Upper lobe of left lung (tissue), 6 donors: ENCODE results near the gene SIPA1. TPM values are rescaled to one million over a fixed set of nuclear protein-coding genes. Genes with fewer than 3 reads are reported as not detected.

Experiments used
- ATAC-seq, 2 donors: fragments of 200-7000 bp; cut with Tn5 transposase; one replicate each; pipeline ENCODE4 v1.9.1; 2022; ENCODE audit warnings: mild to moderate bottlenecking in 2 of 2, moderate library complexity in 2 of 2; ENCODE audit not compliant: low FRiP score in 2 of 2
- DNase-seq, 2 donors: peaks; one replicate each; pipeline ENCODE4 v3.0.0-alpha.2; 2019 to 2020
- H3K27ac ChIP-seq, 4 donors: fragments of 200-600 bp; sonication (generic); one replicate each; pipeline ENCODE4 v1.5.1; 2016 to 2019
- H3K27me3 ChIP-seq, 4 donors: fragments of 200-600 bp; sonication (generic); one replicate each; pipeline ENCODE4 v1.5.1; 2017 to 2019
- H3K36me3 ChIP-seq, 4 donors: fragments of 200-600 bp; sonication (generic); one replicate each; pipeline ENCODE4 v1.5.1; 2016 to 2019
- H3K4me1 ChIP-seq, 4 donors: fragments of 200-600 bp; sonication (generic); one replicate each; pipeline ENCODE4 v1.5.1; 2018 to 2019
- H3K4me3 ChIP-seq, 4 donors: fragments of 200-600 bp; sonication (generic); one replicate each; pipeline ENCODE4 v1.5.1; 2017 to 2019; ENCODE audit warnings: mild to moderate bottlenecking in 2 of 4, moderate library complexity in 1 of 4
- H3K9me3 ChIP-seq, 4 donors: fragments of 200-600 bp; sonication (generic); one replicate each; pipeline ENCODE4 v1.5.1; 2018 to 2019
- EP300 ChIP-seq, 4 donors: sonication (generic); formaldehyde crosslinking; IDR thresholded peaks; one replicate each; pipeline ENCODE4 v1.5.1; 2017; ENCODE audit warnings: antibody characterized with exemption in 4 of 4, control low read depth in 2 of 4
- POLR2A ChIP-seq, 4 donors: fragments of 450-650 bp; IDR thresholded peaks; one replicate each; pipeline ENCODE4 v1.5.1; 2016 to 2017; ENCODE audit warnings: antibody characterized with exemption in 4 of 4, mild to moderate bottlenecking in 2 of 4
- POLR2AphosphoS5 ChIP-seq, 2 donors: sonication (generic); formaldehyde crosslinking; IDR thresholded peaks; one replicate each; pipeline ENCODE4 v1.5.1; 2017; ENCODE audit warnings: antibody characterized with exemption in 2 of 2
- WGBS, 2 donors: methylation state at CpG; one replicate each; pipeline ENCODE4 v1.1.5; 2017 to 2018; 5-methylcytosine and 5-hydroxymethylcytosine counted together
- total RNA-seq, 6 donors: library from RNA; depleted of rRNA in 4 of 6; stranded (reverse); fragments of >200 nt in 4 of 6; gene quantifications; one replicate each; pipeline versions ENCODE4 v1.1.0 to v1.2.1, GENCODE V29; 2016 to 2021
- TF ChIP-seq, protein P1 (sequence below), 6 experiments: fragments of 450-650 bp in 4 of 6; fragments of 200-600 bp in 2 of 6; sonication (generic) in 2 of 6; IDR thresholded peaks; one replicate each; pipeline ENCODE4 v1.5.1; 2016 to 2019; ENCODE audit warnings: antibody characterized with exemption in 6 of 6
- donor health status: DM: no; HTN: no; CAD: no; lungs with moderate emphysema.
- donor health status: DM: no; HTN: yes; CAD: no; lungs with severe emphysema.

The SIPA1 gene
- total RNA-seq, 6 donors from 2014 or later = 42.7 to 137 (median 74.9) TPM

DNA sequence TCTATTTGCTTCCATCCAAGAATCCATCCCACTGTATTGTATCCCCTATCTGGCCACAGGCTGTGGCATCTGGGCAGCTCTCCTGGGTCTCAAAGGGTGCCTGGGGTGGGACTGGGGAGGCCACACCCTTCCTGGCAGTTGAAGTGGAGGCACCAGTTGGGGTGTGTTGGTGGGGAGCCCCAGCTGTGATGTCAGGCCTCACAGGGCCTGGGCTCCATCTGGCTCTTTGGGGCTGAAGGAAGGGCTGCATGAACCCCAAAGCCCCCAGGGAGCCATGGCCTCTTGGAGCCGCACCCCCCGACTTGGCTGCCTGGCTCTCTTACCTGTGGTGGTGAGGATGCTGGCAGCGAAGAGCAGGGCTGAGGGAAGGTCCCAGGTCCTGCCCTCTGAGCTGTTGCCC is 42.8 kb upstream of the SIPA1 start:
- H3K4me1 ChIP-seq = peaks cover 10 to 39% (median 19%) of the 10 kb centered on the region in 4 donors
- peaks cover 9 to 65% (median 46%) of the 10 kb centered on the region in 4 donors for H3K36me3 ChIP-seq
- peak overlapping the region in 2 of 4 donors; percentile 1 to 38 for H3K27ac ChIP-seq
- H3K27me3 ChIP-seq = no peaks in the 10 kb centered on the region
- 94% methylated on average over 3 of the region's 3 CpGs; no CpG with 5 or more reads in 1 of the 2 donors for WGBS, 2 donors
- TF ChIP-seq EP300 (IDR thresholded peaks at IDR 0.05) (no peak), POLR2AphosphoS5 (IDR thresholded peaks at IDR 0.05) (no peak), POLR2A (IDR thresholded peaks at IDR 0.05) (no peak)
- TF ChIP-seq, protein P1, sequence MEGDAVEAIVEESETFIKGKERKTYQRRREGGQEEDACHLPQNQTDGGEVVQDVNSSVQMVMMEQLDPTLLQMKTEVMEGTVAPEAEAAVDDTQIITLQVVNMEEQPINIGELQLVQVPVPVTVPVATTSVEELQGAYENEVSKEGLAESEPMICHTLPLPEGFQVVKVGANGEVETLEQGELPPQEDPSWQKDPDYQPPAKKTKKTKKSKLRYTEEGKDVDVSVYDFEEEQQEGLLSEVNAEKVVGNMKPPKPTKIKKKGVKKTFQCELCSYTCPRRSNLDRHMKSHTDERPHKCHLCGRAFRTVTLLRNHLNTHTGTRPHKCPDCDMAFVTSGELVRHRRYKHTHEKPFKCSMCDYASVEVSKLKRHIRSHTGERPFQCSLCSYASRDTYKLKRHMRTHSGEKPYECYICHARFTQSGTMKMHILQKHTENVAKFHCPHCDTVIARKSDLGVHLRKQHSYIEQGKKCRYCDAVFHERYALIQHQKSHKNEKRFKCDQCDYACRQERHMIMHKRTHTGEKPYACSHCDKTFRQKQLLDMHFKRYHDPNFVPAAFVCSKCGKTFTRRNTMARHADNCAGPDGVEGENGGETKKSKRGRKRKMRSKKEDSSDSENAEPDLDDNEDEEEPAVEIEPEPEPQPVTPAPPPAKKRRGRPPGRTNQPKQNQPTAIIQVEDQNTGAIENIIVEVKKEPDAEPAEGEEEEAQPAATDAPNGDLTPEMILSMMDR (IDR thresholded peaks at IDR 0.05) = no peak
- no peak overlapping the region for H3K4me3 ChIP-seq
- no peak for ATAC-seq
- DNase-seq = peak in 1 of 2 donors; percentile 72
- H3K9me3 ChIP-seq = no peaks in the 10 kb centered on the region

DNA sequence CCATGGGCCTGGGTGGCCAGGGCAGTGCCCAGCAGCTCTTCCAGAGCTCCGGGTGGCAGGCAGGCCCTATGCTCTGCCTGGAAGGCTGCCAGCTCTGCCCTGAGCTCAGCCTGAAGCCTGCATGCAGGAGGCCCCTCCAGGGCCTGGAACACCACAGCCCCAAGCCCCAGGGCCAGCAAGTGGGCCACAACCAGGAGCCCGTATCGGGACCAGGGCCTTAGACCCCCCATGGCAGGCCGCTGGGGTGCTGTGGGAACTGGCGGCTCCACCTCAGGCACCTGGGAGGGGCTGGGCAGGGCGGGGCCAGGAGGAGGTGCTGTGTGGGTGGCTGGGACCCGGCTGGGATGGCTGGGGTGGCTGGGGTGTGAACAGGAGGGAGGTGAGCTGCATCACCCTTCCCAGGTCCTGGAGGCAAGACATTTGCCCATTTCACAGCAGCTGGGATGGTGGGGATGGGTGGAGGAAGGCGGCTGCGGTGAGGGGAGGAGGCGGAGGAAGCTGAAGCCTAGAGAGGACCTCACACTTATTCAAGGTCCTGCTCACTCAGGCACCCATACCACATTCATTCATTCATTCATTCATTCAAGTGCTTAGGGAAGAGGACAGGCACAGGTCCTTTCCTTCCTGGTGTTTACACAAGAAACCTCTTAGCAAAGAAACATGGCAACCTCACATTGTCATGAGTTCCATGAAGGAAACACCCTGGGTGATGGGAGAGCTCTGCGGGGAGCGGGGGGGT is 42.2 kb upstream of the SIPA1 start, which contains the start of gene KCNK7:
Gene KCNK7, minus strand, starts transcription at position 258 of the 739 bp plus-strand sequence. Its CDS starts 28 bp downstream, at position 230.
- ATAC-seq (no peak), DNase-seq (peak in 1 of 2 donors; percentile 78)
- no peaks in the 10 kb centered on the region for H3K27me3 ChIP-seq
- peak within 1 kb of the TSS in 2 of 4 donors; percentile 1 to 38 for H3K27ac ChIP-seq
- TF ChIP-seq, protein P1 (IDR thresholded peaks at IDR 0.05) = no peak
- TF ChIP-seq EP300 (IDR thresholded peaks at IDR 0.05) (no peak), POLR2AphosphoS5 (IDR thresholded peaks at IDR 0.05) (no peak), POLR2A (IDR thresholded peaks at IDR 0.05) (no peak)
- 67 to 70% methylated on average over 8 to 12 of the region's 12 CpGs for WGBS, 2 donors
- no peaks in the 10 kb centered on the region for H3K9me3 ChIP-seq
- no peak within 1 kb of the TSS for H3K4me3 ChIP-seq
- H3K4me1 ChIP-seq = peaks cover 10 to 39% (median 19%) of the 10 kb centered on the region in 4 donors
- peaks cover 9 to 65% (median 43%) of the 10 kb centered on the region in 4 donors for H3K36me3 ChIP-seq

DNA sequence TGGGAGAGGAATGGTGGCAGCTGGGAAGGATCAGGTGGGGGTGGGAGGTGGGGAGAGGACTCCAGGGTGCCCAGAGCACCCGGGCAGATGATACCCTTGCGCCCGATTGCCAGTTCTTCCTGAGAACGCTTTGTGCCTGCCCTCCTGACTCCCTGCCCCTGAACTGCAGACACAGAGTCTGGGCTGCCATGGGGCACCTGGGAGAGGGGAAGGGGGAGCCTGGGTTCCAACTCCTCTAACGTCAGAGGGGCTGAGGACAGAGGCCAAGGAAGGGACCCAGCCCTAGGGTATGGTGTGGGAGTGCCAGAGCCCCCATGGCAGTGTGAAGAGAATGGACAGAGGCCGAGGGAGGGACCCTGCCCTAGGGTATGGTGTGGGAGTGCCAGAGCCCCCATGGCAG is 41.4 kb upstream of the SIPA1 start:
- Histone ChIP-seq H3K36me3 (peaks cover 9 to 65% (median 42%) of the 10 kb centered on the region in 4 donors), H3K4me3 (no peak overlapping the region), H3K27me3 (no peaks in the 10 kb centered on the region), H3K27ac (peak overlapping the region in 1 of 4 donors; percentile 1), H3K9me3 (no peaks in the 10 kb centered on the region), H3K4me1 (peaks cover 10 to 37% (median 19%) of the 10 kb centered on the region in 4 donors)
- ATAC-seq (no peak), DNase-seq (no peak)
- TF ChIP-seq, protein P1 (IDR thresholded peaks at IDR 0.05) = no peak
- WGBS, 2 donors = 82 to 100% methylated on average over 2 to 6 of the region's 6 CpGs

DNA sequence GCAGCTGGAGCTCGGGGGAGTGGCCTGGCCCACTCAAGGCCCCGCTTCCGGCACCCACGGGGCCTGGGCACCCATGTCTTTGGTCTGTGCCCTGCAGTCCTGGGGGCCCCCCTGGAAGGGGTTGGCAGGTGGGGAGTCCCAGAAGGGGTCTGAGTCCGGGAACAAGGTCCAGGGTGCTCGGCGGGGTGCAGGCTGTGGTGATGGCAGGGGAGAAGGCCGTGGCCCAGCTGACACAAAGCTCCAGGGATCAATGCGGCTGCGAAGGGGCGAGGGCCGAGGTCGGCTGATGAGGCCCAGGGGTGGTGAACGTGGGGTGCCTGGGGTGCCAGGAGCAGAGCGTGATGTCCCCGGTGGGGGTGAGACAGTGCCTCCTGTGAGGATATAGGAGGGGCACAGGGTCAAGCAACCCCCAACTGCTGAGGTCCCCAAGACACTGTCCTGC is 39.6 kb upstream of the SIPA1 start:
- peak in 1 of 2 donors; percentile 71 for DNase-seq
- ATAC-seq = no peak
- 94 to 95% methylated on average over 12 to 16 of the region's 16 CpGs for WGBS, 2 donors

More for the DNA sequence above, 39.6 kb upstream of the SIPA1 start:
- Histone ChIP-seq H3K9me3 (no peaks in the 10 kb centered on the region), H3K27me3 (no peaks in the 10 kb centered on the region), H3K27ac (no peak overlapping the region), H3K4me1 (peaks cover 10 to 19% (median 14%) of the 10 kb centered on the region in 4 donors), H3K4me3 (no peak overlapping the region), H3K36me3 (peaks cover 12 to 63% (median 47%) of the 10 kb centered on the region in 4 donors)
- TF ChIP-seq POLR2AphosphoS5 (IDR thresholded peaks at IDR 0.05) = no peak
- no peak for TF ChIP-seq EP300 (IDR thresholded peaks at IDR 0.05)
- no peak for TF ChIP-seq POLR2A (IDR thresholded peaks at IDR 0.05)
- TF ChIP-seq, protein P1 (IDR thresholded peaks at IDR 0.05) = no peak
